Germinal center (tissue), 1 donor: ENCODE data around the gene WDTC1.

Experiments used
- DNase-seq: peaks from one replicate; pipeline ENCODE4 v3.0.0; 2012; ENCODE audit warnings: mixed read lengths, low spot score

Gene WDTC1

GRCh38 chr1:27335506-27336422 lies 101.3 kb downstream of the WDTC1 start:
- no peak for DNase-seq

DNA sequence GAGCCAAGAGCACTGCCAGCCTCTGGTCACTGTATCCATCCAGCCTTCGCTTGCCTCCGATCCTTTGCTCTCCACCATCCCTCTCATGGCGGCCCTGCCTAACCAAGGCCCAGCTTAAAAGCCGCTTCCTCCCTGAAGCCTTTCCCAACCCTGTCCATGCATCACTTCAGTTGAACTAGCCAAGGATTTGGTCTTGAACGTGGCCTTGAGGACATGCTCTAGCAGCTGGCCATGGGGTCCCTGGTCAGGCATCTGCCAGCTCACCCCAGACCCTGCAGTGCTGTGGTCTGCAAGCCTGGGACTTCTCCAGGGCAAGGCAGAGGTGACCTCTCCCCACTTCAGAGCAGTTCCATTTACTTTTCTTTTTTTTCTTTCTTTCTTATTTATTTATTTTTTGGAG lies 102.3 kb downstream of the WDTC1 start:
- no peak for DNase-seq

DNA sequence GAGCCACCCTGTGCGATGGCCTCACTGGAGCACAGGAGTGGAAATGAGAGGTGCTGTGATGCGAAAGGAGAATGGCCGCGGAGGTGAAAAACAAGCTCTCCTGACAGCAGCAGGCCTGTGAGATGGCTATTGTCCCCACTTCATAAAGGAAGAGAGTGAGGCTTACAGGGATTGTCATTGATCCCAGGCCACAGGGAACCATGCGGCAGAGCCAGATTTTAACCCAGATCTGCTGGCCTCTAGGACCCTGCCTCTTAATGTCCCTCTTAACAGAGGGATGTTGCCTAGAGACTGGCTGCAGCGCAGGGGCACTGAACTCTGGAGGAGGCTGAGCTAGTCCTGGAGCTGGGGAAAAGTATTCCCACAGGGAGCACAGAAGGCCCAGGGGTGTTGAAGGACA lies 104.3 kb downstream of the WDTC1 start:
- no peak for DNase-seq

DNA sequence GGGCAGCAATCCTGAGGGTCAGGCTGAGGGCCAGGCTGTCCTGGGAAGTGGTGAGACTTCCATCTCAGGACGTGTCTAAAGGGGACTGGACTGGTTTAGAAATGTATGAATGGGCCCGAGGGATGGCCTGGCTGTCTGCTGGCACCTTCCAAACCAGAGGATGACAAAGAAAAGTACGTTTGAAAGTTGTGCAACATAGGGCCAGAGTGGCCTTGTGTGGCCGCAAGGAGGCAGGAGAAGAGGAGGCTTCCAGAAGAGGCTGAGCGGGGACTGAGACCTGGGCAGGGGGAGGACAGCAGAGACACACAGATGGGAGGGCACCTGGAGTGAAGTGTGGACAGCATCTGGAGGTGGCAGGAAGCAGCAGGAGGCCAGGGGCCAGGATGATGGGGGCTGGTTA lies 104.8 kb downstream of the WDTC1 start:
- DNase-seq = no peak

DNA sequence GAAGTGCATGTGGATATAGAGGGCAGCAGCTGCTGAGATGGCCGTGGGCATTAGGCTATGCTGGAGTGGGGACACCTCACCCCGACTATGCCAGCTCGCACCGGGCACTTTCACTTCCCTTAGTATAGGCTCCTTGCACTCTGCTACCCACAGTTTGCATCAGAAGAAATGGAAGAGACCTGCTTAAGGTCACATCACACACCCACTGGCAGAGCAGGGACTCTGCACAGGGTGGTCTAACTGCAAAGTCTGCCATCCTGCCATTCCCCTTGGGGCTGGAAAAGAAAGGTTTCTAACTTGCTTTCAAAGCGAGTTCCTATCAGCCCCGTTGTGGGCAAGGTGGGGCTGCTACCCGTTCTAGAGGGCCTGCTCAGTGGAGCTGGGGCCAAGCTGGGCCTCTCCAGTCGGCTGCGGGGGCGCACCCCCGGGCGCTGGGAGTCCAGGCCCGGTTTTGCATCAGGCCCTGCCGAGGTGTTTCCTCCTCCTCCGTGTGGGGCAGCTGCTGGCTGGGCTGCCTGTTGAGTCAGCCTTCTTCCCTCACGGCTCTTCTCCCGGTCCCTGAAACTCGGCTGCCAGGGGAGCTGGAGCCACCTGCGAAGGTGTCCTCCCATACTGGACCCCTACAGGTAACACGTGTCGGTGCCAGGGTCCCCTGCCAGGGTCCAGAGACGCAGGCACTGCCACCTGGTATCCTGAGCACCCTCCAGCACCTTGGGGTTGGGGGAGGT lies 107.3 kb downstream of the WDTC1 start, which contains the start of gene SYTL1:
Gene SYTL1, plus strand, starts transcription at position 498 of the 728 bp plus-strand sequence. CDS start 3,313 bp downstream, outside the sequence.
- peak; percentile 88 for DNase-seq

- peak; percentile 64 for DNase-seq
These were observed 108.0 kb downstream of the WDTC1 start for GRCh38 chr1:27342391-27342777.

GRCh38 chr1:27342778-27343638 lies 108.6 kb downstream of the WDTC1 start:
- DNase-seq = peak; percentile 65

DNA sequence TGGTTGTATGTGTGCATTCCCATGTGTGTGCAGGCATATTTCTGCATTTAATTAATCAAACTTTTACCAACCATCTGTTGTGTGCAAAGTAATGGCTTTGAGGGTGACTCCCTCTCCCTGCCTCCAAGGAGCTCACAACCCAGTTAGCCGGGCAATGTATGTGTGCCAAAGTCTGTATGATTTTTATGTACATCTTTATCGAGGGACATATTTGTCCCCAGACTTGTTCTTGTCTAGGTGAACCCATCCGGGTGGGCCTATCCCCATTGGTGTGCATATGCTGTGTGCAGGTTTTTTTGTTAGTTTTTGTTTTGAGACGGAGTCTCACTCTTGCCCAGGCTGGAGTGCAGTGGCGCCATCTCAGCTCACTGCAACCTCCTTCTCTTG lies 109.2 kb downstream of the WDTC1 start:
- no peak for DNase-seq

DNA sequence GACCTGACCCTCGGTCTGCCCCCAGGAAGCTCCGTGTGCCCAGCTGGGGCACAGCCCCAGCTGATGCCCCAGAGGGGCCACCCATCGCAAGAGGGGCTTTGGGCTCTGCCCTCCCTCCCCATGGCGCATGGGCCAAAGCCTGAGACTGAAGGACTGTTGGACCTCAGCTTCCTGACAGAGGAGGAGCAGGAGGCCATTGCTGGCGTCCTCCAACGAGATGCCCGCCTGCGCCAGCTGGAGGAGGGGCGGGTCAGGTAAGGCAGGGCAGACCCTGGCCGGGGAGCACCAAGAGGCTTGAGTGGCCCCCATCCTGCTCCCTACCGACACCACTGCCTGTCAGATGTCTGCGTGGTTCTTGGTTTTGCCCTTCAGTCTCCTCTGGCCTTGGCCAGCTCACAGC lies 110.8 kb downstream of the WDTC1 start:
- no peak for DNase-seq

GRCh38 chr1:27346357-27346756 lies 111.9 kb downstream of the WDTC1 start:
- DNase-seq = no peak

DNA sequence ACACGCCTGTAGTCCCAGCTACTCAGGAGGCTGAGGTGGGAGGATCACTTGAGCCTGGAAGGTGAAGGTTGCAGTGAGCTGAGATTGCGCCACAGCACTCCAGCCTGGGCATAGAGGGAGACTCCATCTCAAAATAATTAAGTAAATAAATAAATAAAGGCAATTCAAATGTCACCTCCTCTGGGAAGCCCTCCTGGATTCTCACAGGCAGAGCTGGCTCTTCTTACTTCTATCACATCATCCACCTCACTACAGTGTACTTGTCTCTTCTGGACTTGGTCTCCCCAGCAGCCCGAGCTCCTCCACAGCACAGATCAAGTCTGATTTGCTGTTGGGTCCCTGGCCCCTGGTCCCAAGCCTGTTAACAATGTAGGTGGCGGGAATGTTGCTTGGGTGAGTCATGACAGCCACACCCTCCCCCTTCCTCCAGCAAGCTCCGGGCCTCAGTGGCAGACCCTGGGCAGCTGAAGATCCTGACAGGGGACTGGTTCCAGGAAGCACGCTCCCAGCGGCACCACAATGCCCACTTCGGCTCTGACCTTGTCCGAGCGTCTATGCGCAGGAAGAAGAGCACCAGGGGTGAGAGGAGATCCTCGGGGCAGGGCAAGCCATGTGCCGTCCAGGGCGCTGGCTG lies 112.7 kb downstream of the WDTC1 start:
- no peak for DNase-seq

- DNase-seq = peak; percentile 49
These were observed 114.7 kb downstream of the WDTC1 start for GRCh38 chr1:27348861-27349783.

GRCh38 chr1:27349784-27350662 lies 115.6 kb downstream of the WDTC1 start:
- DNase-seq = peak; percentile 26

DNA sequence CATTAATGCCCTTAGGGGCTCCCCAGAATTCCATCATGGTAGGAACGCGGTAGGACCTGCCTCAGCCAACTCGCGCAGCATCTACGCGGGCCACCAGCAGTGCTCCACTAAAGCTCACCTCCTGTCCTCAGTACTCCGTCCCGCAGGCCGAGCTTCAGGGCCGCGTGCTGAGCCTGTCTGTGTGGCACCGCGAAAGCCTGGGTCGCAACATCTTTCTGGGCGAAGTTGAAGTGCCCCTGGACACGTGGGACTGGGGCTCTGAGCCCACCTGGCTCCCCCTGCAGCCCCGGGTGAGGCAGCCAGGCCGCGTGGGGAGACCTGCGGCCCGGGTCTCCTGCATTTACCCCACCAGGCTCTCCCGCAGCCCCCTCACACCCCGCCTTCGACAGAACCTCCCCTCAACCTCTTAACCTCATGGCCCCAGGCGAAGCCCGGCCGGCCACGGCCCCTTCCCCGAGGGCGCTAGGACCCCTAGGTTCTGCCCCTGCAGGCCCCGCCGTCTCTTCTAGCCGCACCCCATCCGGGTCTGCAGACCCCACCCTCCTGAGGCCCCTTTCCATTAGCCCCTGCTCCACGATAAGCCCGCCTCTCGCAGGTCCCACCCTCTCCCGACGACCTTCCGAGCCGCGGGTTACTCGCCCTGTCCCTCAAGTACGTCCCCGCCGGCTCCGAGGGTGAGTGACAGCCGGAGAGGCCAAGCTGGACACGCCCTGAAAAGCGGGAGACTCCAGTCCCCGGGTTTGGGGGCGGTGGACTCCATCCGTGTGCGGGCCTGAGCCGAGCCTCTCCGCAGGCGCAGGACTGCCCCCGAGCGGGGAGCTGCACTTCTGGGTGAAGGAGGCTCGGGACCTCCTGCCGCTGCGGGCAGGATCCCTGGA lies 116.5 kb downstream of the WDTC1 start:
- DNase-seq = no peak

DNA sequence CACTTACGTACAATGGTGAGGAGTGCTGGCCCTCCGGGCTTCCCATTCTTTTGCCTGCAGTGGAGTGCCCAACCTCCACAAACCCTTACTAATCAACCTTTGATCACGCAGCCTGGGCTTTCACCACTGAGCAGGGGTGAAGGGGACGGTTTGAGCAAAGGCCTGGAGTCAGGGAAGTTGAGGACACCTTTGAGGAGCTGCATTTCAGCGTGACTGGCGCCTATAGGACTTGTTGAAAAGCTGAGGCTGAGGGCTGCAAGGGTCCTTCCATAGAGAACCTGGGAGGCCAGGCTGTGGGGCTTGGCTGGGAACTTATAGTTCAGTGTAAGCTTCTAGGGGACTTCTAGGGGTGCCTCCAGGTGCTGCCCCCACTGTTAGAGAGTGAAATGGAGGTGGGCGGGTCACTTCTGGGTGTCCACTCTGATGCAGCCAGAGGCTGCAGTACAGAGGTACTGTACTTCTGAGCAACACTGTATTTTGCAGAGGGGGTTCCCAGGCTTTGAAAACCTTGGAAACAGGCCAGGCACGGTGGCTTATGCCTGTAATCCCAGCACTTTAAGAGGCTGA lies 117.2 kb downstream of the WDTC1 start:
- no peak for DNase-seq

- DNase-seq = no peak
These were observed 118.7 kb downstream of the WDTC1 start for GRCh38 chr1:27353166-27353565.

DNA sequence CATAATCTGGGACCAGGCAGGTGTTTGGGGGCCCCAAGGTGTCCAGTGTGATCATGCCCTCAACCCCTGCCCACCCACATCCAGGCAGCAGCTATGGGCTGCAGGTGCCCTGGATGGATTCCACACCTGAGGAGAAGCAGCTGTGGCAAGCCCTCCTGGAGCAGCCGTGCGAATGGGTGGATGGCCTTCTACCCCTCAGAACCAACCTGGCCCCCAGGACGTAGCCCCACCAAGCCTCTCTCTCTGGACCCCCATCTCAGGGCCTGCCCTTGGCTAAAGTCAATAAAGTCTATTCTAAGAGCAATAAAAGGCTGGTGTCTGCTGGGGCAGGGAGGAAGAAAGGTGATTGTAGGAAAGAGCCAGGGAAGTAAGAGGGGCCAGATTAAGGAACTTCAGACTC lies 119.2 kb downstream of the WDTC1 start:
- DNase-seq = no peak

GRCh38 chr1:27355683-27356082 lies 121.3 kb downstream of the WDTC1 start:
- DNase-seq = no peak
